Measurements from ENCODE around the gene GAB3.

- TF ChIP-seq CTCF (IDR thresholded peaks at IDR 0.05; ENCODE audit: low read depth, low read length) (no peak), EZH2phosphoT487 (IDR thresholded peaks at IDR 0.05; ENCODE audit: low read depth) (no peak)
Measured at GRCh38 chrX:154797006-154797405, 46.1 kb upstream of the GAB3 start.

Data from OCI-LY3 (cell line).